H1 (cell line): Measurements from ENCODE around the gene MMS22L.

ENCODE experiments used
- CHD2 ChIP-seq: IDR thresholded peaks from 2 replicates; pipeline ENCODE4 v1.6.1; 2012; ENCODE audit warnings: low read length, improper control_type of control experiment
- CTBP2 ChIP-seq: IDR thresholded peaks from 2 replicates; pipeline ENCODE4 v1.7.0; 2011; ENCODE audit warnings: borderline replicate concordance, mild to moderate bottlenecking, moderate library complexity, mixed read lengths, low read length; ENCODE audit not compliant: insufficient read depth, insufficient read length
- JUN ChIP-seq: IDR thresholded peaks from 2 replicates; pipeline ENCODE4 v1.6.1; 2011; ENCODE audit warnings: low read depth, mild to moderate bottlenecking, improper control_type of control experiment, low read length
- KDM5A ChIP-seq: fragments of 200-600 bp; IDR thresholded peaks from 2 replicates; pipeline ENCODE4 v1.7.1; 2012; ENCODE audit warnings: mild to moderate bottlenecking, low read length, inconsistent platforms, mixed read lengths
- MAFK ChIP-seq: IDR thresholded peaks from 2 replicates; pipeline ENCODE4 v1.6.1; 2012; ENCODE audit warnings: low read depth, mild to moderate bottlenecking, improper control_type of control experiment, low read length
- POLR2A ChIP-seq, 2 experiments: IDR thresholded peaks; 1 replicate in 1 of 2; 2 replicates in 1 of 2; pipeline ENCODE4 v1.6.1; 2011; ENCODE audit warnings: low read depth in 2 of 2, low read length in 2 of 2, mild to moderate bottlenecking in 2 of 2; ENCODE audit errors: control extremely low read depth in 1 of 2
- POLR2AphosphoS5 ChIP-seq: IDR thresholded peaks from 2 replicates; pipeline ENCODE4 v1.6.1; 2011; ENCODE audit warnings: low read depth, low read length
- RAD21 ChIP-seq, 2 experiments: IDR thresholded peaks in 1 of 2; conservative IDR thresholded peaks in 1 of 2; 2 replicates each; pipeline ENCODE4 v1.6.1; 2011; ENCODE audit warnings: low read depth in 2 of 2, low read length in 2 of 2, improper control_type of control experiment in 1 of 2, inconsistent platforms in 1 of 2, mild to moderate bottlenecking in 1 of 2, moderate library complexity in 1 of 2
- RBBP5 ChIP-seq: IDR thresholded peaks from 2 replicates; pipeline ENCODE4 v1.7.1; 2012; ENCODE audit warnings: low read depth, mild to moderate bottlenecking, inconsistent platforms, low read length, moderate library complexity, borderline replicate concordance
- RFX5 ChIP-seq: IDR thresholded peaks from 2 replicates; pipeline ENCODE4 v1.6.1; 2011; ENCODE audit warnings: low read depth, low read length, improper control_type of control experiment, borderline replicate concordance
- TF ChIP-seq, protein P1 (sequence below), 3 experiments: IDR thresholded peaks; 1 replicate in 2 of 3; 2 replicates in 1 of 3; pipeline versions ENCODE4 v1.5.1 to v1.6.1; 2011; ENCODE audit warnings: low read length in 3 of 3, mild to moderate bottlenecking in 3 of 3, inconsistent platforms in 2 of 3, low read depth in 1 of 3, moderate library complexity in 1 of 3; ENCODE audit not compliant: insufficient read depth in 1 of 3; ENCODE audit errors: control extremely low read depth in 1 of 3
- TF ChIP-seq, protein P2 (sequence below): IDR thresholded peaks from 2 replicates; pipeline ENCODE4 v1.6.1; 2012; ENCODE audit warnings: low read length, inconsistent platforms
- TF ChIP-seq, protein P3 (sequence below): IDR thresholded peaks from 2 replicates; pipeline ENCODE4 v1.6.1; 2011; ENCODE audit warnings: low read length, improper control_type of control experiment
- TF ChIP-seq, protein P4 (sequence below): IDR thresholded peaks from 2 replicates; pipeline ENCODE4 v1.6.1; 2012; ENCODE audit warnings: inconsistent platforms

DNA sequence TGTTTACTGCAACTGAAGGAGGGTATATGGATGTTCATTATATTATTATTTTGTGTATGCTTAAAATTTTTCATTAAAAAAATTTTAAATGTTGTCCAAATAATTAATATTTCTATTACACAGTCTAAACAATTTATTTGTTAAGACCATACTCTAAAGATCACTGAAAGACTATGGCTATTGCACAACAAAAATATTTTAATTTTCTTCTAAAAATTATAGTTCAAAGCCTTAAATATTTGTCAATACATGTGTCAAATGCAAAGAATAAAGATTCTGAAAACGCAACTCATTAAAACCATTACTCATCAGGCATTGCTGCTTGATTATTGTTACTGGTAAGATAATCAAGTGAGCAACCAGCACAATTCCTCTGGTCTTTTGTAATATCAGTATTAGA, 2.2 kb downstream of the MMS22L start:
- TF ChIP-seq, protein P1, sequence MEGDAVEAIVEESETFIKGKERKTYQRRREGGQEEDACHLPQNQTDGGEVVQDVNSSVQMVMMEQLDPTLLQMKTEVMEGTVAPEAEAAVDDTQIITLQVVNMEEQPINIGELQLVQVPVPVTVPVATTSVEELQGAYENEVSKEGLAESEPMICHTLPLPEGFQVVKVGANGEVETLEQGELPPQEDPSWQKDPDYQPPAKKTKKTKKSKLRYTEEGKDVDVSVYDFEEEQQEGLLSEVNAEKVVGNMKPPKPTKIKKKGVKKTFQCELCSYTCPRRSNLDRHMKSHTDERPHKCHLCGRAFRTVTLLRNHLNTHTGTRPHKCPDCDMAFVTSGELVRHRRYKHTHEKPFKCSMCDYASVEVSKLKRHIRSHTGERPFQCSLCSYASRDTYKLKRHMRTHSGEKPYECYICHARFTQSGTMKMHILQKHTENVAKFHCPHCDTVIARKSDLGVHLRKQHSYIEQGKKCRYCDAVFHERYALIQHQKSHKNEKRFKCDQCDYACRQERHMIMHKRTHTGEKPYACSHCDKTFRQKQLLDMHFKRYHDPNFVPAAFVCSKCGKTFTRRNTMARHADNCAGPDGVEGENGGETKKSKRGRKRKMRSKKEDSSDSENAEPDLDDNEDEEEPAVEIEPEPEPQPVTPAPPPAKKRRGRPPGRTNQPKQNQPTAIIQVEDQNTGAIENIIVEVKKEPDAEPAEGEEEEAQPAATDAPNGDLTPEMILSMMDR (IDR thresholded peaks at IDR 0.05; ENCODE audit: control extremely low read depth in 1 of 3, insufficient read depth in 1 of 3, low read depth in 1 of 3, low read length in 3 of 3) = no peak
- TF ChIP-seq, protein P2, sequence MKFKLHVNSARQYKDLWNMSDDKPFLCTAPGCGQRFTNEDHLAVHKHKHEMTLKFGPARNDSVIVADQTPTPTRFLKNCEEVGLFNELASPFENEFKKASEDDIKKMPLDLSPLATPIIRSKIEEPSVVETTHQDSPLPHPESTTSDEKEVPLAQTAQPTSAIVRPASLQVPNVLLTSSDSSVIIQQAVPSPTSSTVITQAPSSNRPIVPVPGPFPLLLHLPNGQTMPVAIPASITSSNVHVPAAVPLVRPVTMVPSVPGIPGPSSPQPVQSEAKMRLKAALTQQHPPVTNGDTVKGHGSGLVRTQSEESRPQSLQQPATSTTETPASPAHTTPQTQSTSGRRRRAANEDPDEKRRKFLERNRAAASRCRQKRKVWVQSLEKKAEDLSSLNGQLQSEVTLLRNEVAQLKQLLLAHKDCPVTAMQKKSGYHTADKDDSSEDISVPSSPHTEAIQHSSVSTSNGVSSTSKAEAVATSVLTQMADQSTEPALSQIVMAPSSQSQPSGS = no peak
- no peak for TF ChIP-seq RBBP5
- TF ChIP-seq CTBP2 = no peak
- TF ChIP-seq KDM5A = no peak
- TF ChIP-seq, protein P3, sequence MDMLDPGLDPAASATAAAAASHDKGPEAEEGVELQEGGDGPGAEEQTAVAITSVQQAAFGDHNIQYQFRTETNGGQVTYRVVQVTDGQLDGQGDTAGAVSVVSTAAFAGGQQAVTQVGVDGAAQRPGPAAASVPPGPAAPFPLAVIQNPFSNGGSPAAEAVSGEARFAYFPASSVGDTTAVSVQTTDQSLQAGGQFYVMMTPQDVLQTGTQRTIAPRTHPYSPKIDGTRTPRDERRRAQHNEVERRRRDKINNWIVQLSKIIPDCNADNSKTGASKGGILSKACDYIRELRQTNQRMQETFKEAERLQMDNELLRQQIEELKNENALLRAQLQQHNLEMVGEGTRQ = no peak
- TF ChIP-seq CHD2 = no peak
- TF ChIP-seq POLR2A (IDR thresholded peaks at IDR 0.05; ENCODE audit: control extremely low read depth in 1 of 2, low read depth in 2 of 2, low read length in 2 of 2) = no peak
- TF ChIP-seq, protein P4, sequence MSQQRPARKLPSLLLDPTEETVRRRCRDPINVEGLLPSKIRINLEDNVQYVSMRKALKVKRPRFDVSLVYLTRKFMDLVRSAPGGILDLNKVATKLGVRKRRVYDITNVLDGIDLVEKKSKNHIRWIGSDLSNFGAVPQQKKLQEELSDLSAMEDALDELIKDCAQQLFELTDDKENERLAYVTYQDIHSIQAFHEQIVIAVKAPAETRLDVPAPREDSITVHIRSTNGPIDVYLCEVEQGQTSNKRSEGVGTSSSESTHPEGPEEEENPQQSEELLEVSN = no peak
- TF ChIP-seq POLR2AphosphoS5 = no peak
- TF ChIP-seq MAFK = no peak
- no peak for TF ChIP-seq RAD21 (IDR thresholded peaks at IDR 0.05 in 1 of 2, conservative IDR thresholded peaks at IDR 0.05 in 1 of 2; ENCODE audit: low read depth in 2 of 2, low read length in 2 of 2)
- TF ChIP-seq RFX5 = no peak
- no peak for TF ChIP-seq JUN
